ENCODE measurements around the gene ANKRD28.
A peak's percentile ranks its signal among the peaks of the same experiment; 100 is the strongest.
"Not testable (repeated sequence)": the region's sequence is repeated elsewhere in the genome, so short reads cannot be mapped to it uniquely, and the experiment has no call there.

ANKRD28 gene

GRCh38 chr3:15633159-15633558 lies 164.6 kb downstream of the ANKRD28 start:
- no peak for DNase-seq

GRCh38 chr3:15632212-15632580 lies 165.6 kb downstream of the ANKRD28 start:
- no peak for DNase-seq

GRCh38 chr3:15631426-15632211 lies 166.2 kb downstream of the ANKRD28 start:
- no peak for DNase-seq

- no peak for DNase-seq
These were observed 167.0 kb downstream of the ANKRD28 start for GRCh38 chr3:15630646-15631350.

- peak; percentile 54 for DNase-seq
These were observed 167.8 kb downstream of the ANKRD28 start for GRCh38 chr3:15629860-15630597.

GRCh38 chr3:15628967-15629366 lies 168.8 kb downstream of the ANKRD28 start:
- no peak for DNase-seq

- DNase-seq = no peak
These were observed 174.0 kb downstream of the ANKRD28 start for GRCh38 chr3:15623535-15624440.

- DNase-seq = not testable (repeated sequence)
These were observed 177.9 kb downstream of the ANKRD28 start for GRCh38 chr3:15619659-15620464.

Measured in activated naive CD4-positive, alpha-beta T cell treated with anti-CD3 and anti-CD28 coated beads, Interleukin-2, amount 50 U/mL, for 16 hours (primary cell).